HG02943 (cell line): Measurements from ENCODE around the gene ULK4.
A peak's percentile ranks its signal among the peaks of the same experiment; 100 is the strongest.

ENCODE experiments used
- ATAC-seq: cut with Tn5 transposase; IDR thresholded peaks from one replicate; pipeline ENCODE4 v1.9.1; 2021; ENCODE audit warnings: mild to moderate bottlenecking, low read depth, moderate library complexity; ENCODE audit not compliant: unreplicated experiment

Gene ULK4

GRCh38 chr3:41209646-41210045 is 752.3 kb downstream of the ULK4 start:
- ATAC-seq, result no peak

DNA sequence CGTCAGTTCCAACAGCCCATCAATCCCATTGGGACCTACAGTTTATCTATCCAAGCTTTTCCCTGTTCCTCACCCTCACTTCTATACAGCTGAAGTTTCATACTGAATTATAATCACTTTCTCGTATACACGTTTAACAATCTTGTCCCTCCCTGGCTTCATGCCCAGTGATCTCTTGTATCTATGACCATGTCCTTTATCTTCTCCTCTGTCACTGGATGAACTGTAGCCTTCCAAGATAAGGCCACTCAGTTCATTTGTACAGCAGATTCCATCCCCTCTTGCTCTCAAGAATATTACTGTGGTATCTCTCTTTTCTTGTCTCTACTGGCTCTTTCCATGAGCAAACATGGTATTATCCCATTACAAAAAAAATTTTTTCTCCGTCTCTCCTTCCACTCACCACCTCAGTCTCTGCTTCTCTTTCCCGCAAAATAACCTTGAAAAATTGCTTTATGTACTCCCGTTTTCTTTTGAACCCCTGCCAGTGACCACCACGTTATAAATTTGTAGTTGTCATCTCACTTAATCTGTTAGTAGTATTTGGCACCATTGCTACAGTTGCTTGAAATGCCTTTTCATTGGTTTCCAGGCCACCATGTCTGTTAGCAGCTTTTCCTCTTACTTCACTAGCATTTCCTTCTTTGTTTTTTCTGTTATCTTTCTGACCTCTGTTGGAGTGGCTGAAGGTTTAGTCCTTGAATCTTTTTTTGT is 753.2 kb downstream of the ULK4 start:
- ATAC-seq, result no peak

DNA sequence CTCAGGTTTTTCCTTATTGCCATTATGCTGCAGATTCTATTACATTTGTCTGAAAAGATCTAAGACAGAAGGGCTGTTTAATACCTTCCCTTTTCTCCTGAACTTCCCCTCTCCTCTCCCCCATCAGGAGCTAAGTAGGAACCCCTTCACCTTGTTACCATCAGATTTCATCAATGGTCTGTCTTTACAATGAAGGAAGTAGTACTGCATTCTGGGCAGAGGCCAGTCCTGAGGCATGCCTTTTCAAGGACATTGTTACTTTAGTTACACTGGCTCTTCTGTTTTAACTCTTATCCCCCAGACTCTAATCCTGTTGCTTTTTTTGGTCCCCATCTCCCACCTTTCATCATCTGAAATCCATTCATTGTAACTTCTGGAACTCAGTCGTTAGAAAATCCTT is 754.5 kb downstream of the ULK4 start:
- ATAC-seq, result no peak

DNA sequence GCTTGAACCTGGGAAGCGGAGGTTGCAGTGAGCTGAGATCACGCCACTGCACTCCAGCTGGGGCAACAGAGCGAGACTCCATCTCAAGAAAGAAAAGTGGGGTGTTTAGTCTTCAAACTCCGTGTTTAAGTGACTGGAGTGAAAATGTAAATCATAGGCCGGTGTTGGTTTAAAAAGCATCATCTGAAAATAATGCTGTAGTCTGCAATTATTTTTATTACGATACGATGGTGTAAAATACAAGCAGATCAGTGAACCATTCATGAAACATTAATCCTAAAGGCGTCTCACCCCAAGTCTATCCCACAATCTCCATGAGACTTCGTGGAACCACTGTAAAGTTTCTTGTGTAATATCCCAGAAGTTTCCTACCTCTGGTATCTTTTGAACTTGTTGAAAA is 756.3 kb downstream of the ULK4 start:
- no peak for ATAC-seq

DNA sequence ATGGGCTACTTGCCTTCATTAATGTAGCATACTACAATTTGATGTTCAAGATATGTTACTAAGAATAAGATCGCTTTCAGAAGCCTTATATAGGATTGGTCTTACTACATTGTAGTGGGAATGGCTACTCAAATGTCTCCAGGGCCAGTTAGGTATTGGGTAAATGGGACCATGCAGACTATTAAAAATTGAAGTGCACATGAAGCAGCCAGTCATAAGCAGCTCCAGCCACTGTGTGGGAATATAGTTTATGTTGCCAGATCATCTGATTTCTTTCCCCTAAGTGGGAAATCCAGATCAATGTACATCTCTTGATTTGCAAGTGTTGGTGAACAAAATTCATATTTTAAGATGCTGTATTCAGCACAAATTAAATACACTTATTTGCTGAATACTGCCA is 757.5 kb downstream of the ULK4 start:
- no peak for ATAC-seq

GRCh38 chr3:41202834-41203345 is 759.0 kb downstream of the ULK4 start:
- no peak for ATAC-seq

DNA sequence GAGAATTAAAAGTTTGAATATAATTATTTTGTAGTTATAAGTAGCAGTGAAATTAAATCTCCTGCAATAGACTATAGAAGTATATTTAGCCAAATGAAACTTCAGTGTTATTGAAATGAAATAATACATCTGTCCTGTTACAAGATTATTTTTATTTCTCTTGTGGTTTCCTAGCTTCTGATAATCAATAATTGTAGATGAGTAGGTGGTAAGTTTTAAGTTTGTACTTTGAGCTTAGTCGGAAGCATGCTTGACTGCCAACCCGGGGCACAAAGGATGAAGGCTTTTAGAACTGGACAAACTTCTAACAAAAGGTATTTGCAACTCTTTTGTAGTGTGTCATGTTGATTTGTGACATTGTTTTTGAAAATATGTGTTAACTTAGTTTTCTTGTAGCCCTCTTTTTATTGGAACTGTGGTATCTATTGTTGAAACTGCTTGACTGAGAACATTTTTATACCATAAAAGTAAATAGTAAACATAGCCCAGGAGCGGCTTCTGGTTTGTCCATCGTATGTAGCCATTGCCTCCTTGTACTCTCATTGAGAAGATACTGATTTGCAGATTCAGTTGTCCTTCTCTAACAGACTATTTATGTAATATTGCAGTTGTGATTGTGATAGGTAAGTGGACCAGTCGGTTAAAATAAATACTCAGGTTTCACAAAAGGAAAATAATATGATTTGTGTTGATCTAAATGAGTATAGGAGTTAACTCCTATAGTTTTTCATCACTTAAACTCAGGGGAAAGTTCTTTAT is 759.6 kb downstream of the ULK4 start:
- ATAC-seq, result no peak

DNA sequence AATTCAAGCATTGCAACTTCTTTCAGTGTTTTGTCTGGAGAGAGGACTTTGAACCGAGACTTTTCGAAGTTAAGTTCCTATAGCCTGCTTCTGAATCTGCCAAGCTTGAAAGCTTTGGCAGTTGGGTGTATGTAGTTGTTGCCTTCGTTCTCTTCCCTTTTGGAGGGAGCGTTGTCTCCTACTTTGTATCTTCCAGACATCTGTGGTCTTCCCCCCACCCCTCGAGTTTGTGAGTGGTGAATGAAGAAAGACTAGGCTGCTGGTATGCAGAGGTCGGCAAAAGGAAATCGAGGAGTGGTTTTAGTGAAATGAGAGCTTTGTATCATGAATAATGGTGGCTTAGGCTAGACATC is 761.3 kb downstream of the ULK4 start:
- ATAC-seq, result no peak

GRCh38 chr3:41199866-41200668 is 761.8 kb downstream of the ULK4 start:
- peak; percentile 19 for ATAC-seq

DNA sequence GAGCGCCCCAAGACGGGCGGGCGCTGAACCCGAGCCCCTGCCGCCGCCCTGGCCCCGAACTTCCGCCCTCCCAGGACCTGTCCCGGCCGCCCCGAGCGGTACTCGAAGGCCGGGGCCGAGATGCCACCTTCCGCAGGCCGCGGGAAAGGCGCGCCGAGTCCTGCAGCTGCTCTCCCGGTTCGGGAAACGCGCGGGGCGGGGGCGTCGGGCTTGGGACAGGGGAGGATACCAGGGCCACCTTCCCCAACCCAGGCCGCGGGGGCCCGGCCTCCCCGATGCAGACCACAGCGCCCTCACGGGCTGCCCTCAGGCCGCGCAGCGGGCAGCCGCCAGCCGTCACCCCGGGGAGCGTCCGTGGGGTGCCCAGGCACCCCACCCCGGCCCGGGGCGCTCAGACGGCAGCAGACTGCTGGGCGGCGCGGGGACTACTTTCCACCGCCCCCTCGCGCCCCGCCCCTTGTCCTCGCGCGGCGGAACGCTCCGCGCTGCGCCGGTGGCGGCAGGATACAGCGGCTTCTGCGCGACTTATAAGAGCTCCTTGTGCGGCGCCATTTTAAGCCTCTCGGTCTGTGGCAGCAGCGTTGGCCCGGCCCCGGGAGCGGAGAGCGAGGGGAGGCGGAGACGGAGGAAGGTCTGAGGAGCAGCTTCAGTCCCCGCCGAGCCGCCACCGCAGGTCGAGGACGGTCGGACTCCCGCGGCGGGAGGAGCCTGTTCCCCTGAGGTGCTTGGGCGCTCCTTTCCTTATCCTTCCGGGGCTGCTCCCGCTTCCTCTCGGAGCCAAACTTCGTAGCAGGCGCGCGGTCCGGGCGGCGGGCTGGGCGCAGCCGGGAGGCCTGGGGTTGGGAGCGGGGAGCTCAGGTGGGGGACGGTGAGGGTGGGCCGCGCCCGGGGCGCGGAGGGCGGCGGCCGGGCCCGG is 762.7 kb downstream of the ULK4 start, which contains the start of gene CTNNB1:
Gene CTNNB1, plus strand, starts transcription at position 556 of the 916 bp plus-strand sequence. CDS start 24,564 bp downstream, outside the sequence.
- peak; percentile 59 for ATAC-seq

DNA sequence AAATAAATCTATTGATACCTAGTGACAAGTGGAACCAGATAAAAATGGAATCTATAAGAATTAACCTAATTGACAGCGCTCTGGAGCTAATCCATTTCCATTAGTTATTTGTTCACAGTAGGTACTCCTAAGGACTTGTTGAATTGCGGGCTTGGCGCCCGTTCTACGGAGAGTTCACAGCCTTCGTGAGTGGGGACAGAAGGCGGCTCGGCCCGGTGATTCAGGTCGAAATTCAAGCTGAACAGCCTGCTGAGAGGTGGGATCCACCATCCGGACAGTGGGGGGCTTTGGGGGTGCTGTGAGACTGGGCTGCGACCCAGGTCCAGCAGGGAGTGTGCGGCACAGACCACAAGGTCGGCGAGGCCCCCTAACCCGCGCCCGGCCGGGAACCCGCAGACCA is 763.4 kb downstream of the ULK4 start:
- ATAC-seq, result peak; percentile 12

GRCh38 chr3:41198046-41198445 is 763.9 kb downstream of the ULK4 start:
- no peak for ATAC-seq
